Measurements from ENCODE around the gene ANTXRL.

DNA sequence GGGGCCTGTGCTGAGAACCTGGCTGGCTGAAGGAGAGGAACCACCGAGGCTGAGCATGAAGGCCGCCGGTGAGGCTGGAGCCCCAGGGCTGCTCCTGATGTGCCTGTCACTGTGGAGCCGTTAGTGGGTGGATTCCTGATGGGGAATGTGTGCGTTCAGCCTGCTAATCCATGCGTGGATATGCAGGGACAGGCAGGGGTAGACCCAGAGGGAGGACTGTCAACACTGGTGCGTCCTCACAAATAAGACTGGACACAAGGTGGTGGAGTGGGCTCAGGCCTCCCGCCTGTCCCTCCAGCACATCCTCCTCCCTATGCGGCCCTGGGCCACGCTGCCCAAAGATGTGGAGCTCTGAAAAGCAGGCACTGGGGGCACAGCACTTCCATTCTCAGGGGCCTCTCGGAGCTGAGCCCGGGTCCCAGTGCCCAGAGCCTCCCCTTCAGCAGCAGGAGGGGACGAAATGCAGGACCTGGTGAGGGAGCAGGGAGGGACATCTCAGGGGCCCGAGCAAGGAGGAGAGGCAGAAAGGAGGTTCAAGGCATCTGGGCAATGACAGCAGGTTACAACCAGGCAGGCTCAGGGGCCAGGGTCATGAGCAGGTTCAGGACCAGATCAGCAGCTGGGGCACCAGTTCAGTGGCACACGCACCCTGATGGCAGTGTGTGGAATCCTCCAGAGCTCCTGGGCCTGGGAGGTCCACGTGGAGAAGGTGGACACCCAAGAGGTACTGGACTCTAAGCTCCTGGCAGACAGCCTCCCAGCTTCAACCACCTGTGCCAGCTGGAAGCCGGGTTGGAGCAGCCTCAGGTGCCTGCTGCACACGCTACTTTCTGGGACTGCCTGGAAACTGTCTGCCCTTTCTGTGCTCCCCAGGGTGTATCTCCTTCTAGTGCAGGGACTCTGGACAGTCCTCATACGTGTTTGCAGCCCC, 33.5 kb upstream of the ANTXRL start:
- TF ChIP-seq CTCF (conservative IDR thresholded peaks at IDR 0.05 in 1 of 2, IDR thresholded peaks at IDR 0.05 in 1 of 2; ENCODE audit: extremely low read depth in 1 of 2, insufficient read depth in 1 of 2, low read depth in 1 of 2, low read length in 2 of 2) (no peak), EZH2 (IDR thresholded peaks at IDR 0.05; ENCODE audit: borderline replicate concordance, low read length) (no peak)
